Stomach (tissue), 9 donors: ENCODE data around the gene WNT5B. TPM values are rescaled to one million over a fixed set of nuclear protein-coding genes. Genes with fewer than 3 reads are reported as not detected.
A peak's percentile ranks its signal among the peaks of the same experiment; 100 is the strongest.

ENCODE experiments used
- DNase-seq, 2 donors: peaks; one replicate each; pipeline versions ENCODE4 v3.0.0 to v3.0.0-alpha.2; 2013 to 2019
- H3K27ac ChIP-seq, 5 donors: fragments of 200-600 bp in 4 of 5; sonication (generic) in 4 of 5; one replicate each; pipeline ENCODE4 v1.5.1; 2013 to 2019; ENCODE audit warnings: mild to moderate bottlenecking in 1 of 5, moderate library complexity in 1 of 5
- H3K27me3 ChIP-seq, 3 donors: fragments of 200-600 bp; sonication (generic); one replicate each; pipeline ENCODE4 v1.5.1; 2017 to 2019; ENCODE audit warnings: mixed run types in 1 of 3
- H3K36me3 ChIP-seq, 4 donors: fragments of 200-600 bp; sonication (generic); 1 replicate in 3 of 4; 2 replicates in 1 of 4; pipeline ENCODE4 v1.5.1; 2016 to 2019
- H3K4me1 ChIP-seq, 4 donors: fragments of 200-600 bp; sonication (generic); one replicate each; pipeline ENCODE4 v1.5.1; 2016 to 2019
- H3K4me3 ChIP-seq, 4 donors: fragments of 200-600 bp; sonication (generic) in 3 of 4; one replicate each; pipeline ENCODE4 v1.5.1; 2016 to 2019; ENCODE audit warnings: mild to moderate bottlenecking in 1 of 4
- H3K9me3 ChIP-seq, 4 donors: fragments of 200-600 bp; sonication (generic); one replicate each; pipeline ENCODE4 v1.5.1; 2016 to 2019
- CTCF ChIP-seq, 7 experiments: fragments of 450-650 bp in 4 of 7; fragments of 200-600 bp in 3 of 7; sonication (generic) in 3 of 7; IDR thresholded peaks; one replicate each; pipeline ENCODE4 v1.5.1; 2016 to 2019; ENCODE audit warnings: antibody characterized with exemption in 7 of 7, control low read depth in 2 of 7, mild to moderate bottlenecking in 1 of 7
- EP300 ChIP-seq: sonication (generic); formaldehyde crosslinking; IDR thresholded peaks from one replicate; pipeline ENCODE4 v1.6.1; 2017; ENCODE audit warnings: antibody characterized with exemption
- POLR2A ChIP-seq, 4 donors: fragments of 450-650 bp; IDR thresholded peaks; one replicate each; pipeline ENCODE4 v1.6.1; 2016; ENCODE audit warnings: antibody characterized with exemption in 4 of 4, control low read depth in 2 of 4, mild to moderate bottlenecking in 1 of 4, moderate library complexity in 1 of 4
- POLR2AphosphoS5 ChIP-seq, 3 donors: sonication (generic); formaldehyde crosslinking; IDR thresholded peaks; one replicate each; pipeline ENCODE4 v1.6.1; 2016; ENCODE audit warnings: antibody characterized with exemption in 3 of 3
- WGBS, 5 donors: extraction: QIAGEN DNeasy Blood & Tissue Kit in 3 of 5; methylation state at CpG; one replicate each; pipeline versions ENCODE4 v1.1.5 to v1.1.7; 2013 to 2018; 5-methylcytosine and 5-hydroxymethylcytosine counted together
- intact Hi-C: fragments of 100-400 bp; cut with DNase I; formaldehyde crosslinking; loops from one replicate; pipeline ENCODE4 v1.15.1; 2023; ENCODE audit warnings: low total_unique reads
- polyA plus RNA-seq, 3 donors: library from polyadenylated mRNA; stranded (reverse); fragments of 200-250 nt; gene quantifications; one replicate each; pipeline ENCODE4 v1.2.3, GENCODE V29; 2013
- total RNA-seq, 5 donors: library from RNA; depleted of rRNA; stranded (reverse); fragments of >200 nt; gene quantifications; one replicate each; pipeline versions ENCODE4 v1.1.0 to v1.2.3, GENCODE V29; 2014 to 2016
- donor health status: healthy with polysubstance abuse.
- donor health status: Bipolar disorder and iron deficiency.
- donor health status: healthy.

The WNT5B gene
- total and polyA plus RNA-seq, 8 donors = 0.45 to 22.3 (median 7.4) TPM

- no peaks in the 10 kb centered on the region for H3K27me3 ChIP-seq
- H3K27ac ChIP-seq = no peak overlapping the region
- H3K4me1 ChIP-seq = peaks cover 0 to 9% (median 0%) of the 10 kb centered on the region in 4 donors
- 63 to 83% (median 78%) methylated on average over 8 of the region's 8 CpGs for WGBS, 5 donors
- no peaks in the 10 kb centered on the region for H3K36me3 ChIP-seq
- intact Hi-C loops = no loop called here
- no peaks in the 10 kb centered on the region for H3K9me3 ChIP-seq
- TF ChIP-seq CTCF (IDR thresholded peaks at IDR 0.05) (no peak), EP300 (no peak)
- peak in 1 of 2 donors; percentile 37 for DNase-seq
- no peak overlapping the region for H3K4me3 ChIP-seq
Observed at GRCh38 chr12:1619587-1619986, 9.4 kb upstream of the WNT5B start.

GRCh38 chr12:1620092-1620491 lies 8.9 kb upstream of the WNT5B start:
- no peaks in the 10 kb centered on the region for H3K27me3 ChIP-seq
- no peak overlapping the region for H3K27ac ChIP-seq
- H3K4me3 ChIP-seq = no peak overlapping the region
- H3K9me3 ChIP-seq = no peaks in the 10 kb centered on the region
- whole genome bisulfite sequencing, 5 donors = 44 to 75% (median 70%) methylated on average over 1 of the region's 1 CpG
- DNase-seq = no peak
- TF ChIP-seq POLR2A (IDR thresholded peaks at IDR 0.05) = no peak
- no peak for TF ChIP-seq POLR2AphosphoS5 (IDR thresholded peaks at IDR 0.05)
- TF ChIP-seq EP300 = no peak
- TF ChIP-seq CTCF (IDR thresholded peaks at IDR 0.05) = no peak
- H3K36me3 ChIP-seq = no peaks in the 10 kb centered on the region
- H3K4me1 ChIP-seq = peaks cover 0 to 9% (median 1%) of the 10 kb centered on the region in 4 donors
- intact Hi-C loops = no loop called here

- TF ChIP-seq POLR2A (IDR thresholded peaks at IDR 0.05) (no peak), POLR2AphosphoS5 (IDR thresholded peaks at IDR 0.05) (no peak), CTCF (IDR thresholded peaks at IDR 0.05) (no peak), EP300 (no peak)
- H3K9me3 ChIP-seq = no peaks in the 10 kb centered on the region
- intact Hi-C loops = no loop called here
- DNase-seq = no peak
- no peaks in the 10 kb centered on the region for H3K27me3 ChIP-seq
- 69 to 80% (median 79%) methylated on average over 3 of the region's 3 CpGs for whole genome bisulfite sequencing, 5 donors
- H3K4me1 ChIP-seq = peaks cover 0 to 13% (median 4%) of the 10 kb centered on the region in 4 donors
- no peaks in the 10 kb centered on the region for H3K36me3 ChIP-seq
- no peak overlapping the region for H3K4me3 ChIP-seq
- no peak overlapping the region for H3K27ac ChIP-seq
Observed at GRCh38 chr12:1622406-1622805, 6.6 kb upstream of the WNT5B start.

GRCh38 chr12:1629338-1630132 lies 504 bp downstream of the WNT5B start:
- H3K27me3 ChIP-seq = peaks cover 0 to 45% (median 15%) of the 10 kb centered on the region in 3 donors
- intact Hi-C loops = loop anchor here (10.0 kb wide), 1 partner anchor 305 kb away; no protein-coding TSS in a partner anchor
- peaks cover 0 to 4% (median 0%) of the 10 kb centered on the region in 4 donors for H3K36me3 ChIP-seq
- no peak for TF ChIP-seq POLR2A (IDR thresholded peaks at IDR 0.05)
- TF ChIP-seq POLR2AphosphoS5 (IDR thresholded peaks at IDR 0.05) = no peak
- no peak for TF ChIP-seq EP300
- no peak for TF ChIP-seq CTCF (IDR thresholded peaks at IDR 0.05)
- DNase-seq = peak in 1 of 2 donors; percentile 61
- H3K4me3 ChIP-seq = peak overlapping the region; percentile 50 to 77 (median 57)
- no peaks in the 10 kb centered on the region for H3K9me3 ChIP-seq
- peaks cover 18 to 51% (median 29%) of the 10 kb centered on the region in 4 donors for H3K4me1 ChIP-seq
- H3K27ac ChIP-seq = peak overlapping the region in 1 of 5 donors; percentile 67
- WGBS, 5 donors = 4 to 12% (median 9%) methylated on average over 20 to 32 of the region's 32 CpGs
